HG03135 (cell line): ENCODE results near the gene UBXN4.
"Not testable (repeated sequence)": the region's sequence is repeated elsewhere in the genome, so short reads cannot be mapped to it uniquely, and the experiment has no call there.

Experiments
- ATAC-seq: cut with Tn5 transposase; IDR thresholded peaks from one replicate; pipeline ENCODE4 v1.9.1; 2021; ENCODE audit warnings: mild to moderate bottlenecking, moderate library complexity; ENCODE audit not compliant: unreplicated experiment

UBXN4 gene

GRCh38 chr2:135741395-135742324 lies at the start of gene UBXN4:
TSS of gene UBXN4 (plus strand) at chr2:135741855. CDS start at chr2:135741930, 75 bp downstream.
- ATAC-seq, result peak; percentile 90

- no peak for ATAC-seq
Observed at GRCh38 chr2:135694711-135695110, 46.9 kb upstream of the UBXN4 start.

- no peak for ATAC-seq
Observed at GRCh38 chr2:135698838-135699237, 42.8 kb upstream of the UBXN4 start.

- ATAC-seq, result no peak
Observed at GRCh38 chr2:135701442-135701841, 40.2 kb upstream of the UBXN4 start.

- ATAC-seq, result no peak
Observed at GRCh38 chr2:135703300-135703699, 38.4 kb upstream of the UBXN4 start.

- not testable (repeated sequence) for ATAC-seq
Observed at GRCh38 chr2:135704075-135704474, 37.6 kb upstream of the UBXN4 start.

GRCh38 chr2:135708159-135708558 lies 33.5 kb upstream of the UBXN4 start:
- ATAC-seq, result no peak

GRCh38 chr2:135709992-135710391 lies 31.7 kb upstream of the UBXN4 start:
- ATAC-seq, result no peak

GRCh38 chr2:135715086-135715485 lies 26.6 kb upstream of the UBXN4 start:
- ATAC-seq, result not testable (repeated sequence)

GRCh38 chr2:135728064-135728743 lies 13.5 kb upstream of the UBXN4 start:
- no peak for ATAC-seq

GRCh38 chr2:135732561-135732960 lies 9.1 kb upstream of the UBXN4 start:
- no peak for ATAC-seq

- no peak for ATAC-seq
Observed at GRCh38 chr2:135733045-135733444, 8.6 kb upstream of the UBXN4 start.

- ATAC-seq, result no peak
Observed at GRCh38 chr2:135736546-135736945, 5.1 kb upstream of the UBXN4 start.

- no peak for ATAC-seq
Observed at GRCh38 chr2:135740206-135740605, 1.4 kb upstream of the UBXN4 start.

GRCh38 chr2:135741043-135741394 lies 636 bp upstream of the UBXN4 start:
- ATAC-seq, result no peak

- ATAC-seq, result peak; percentile 32
Observed at GRCh38 chr2:135742325-135742757, 686 bp downstream of the UBXN4 start.

GRCh38 chr2:135743860-135744259 lies 2.2 kb downstream of the UBXN4 start:
- ATAC-seq, result no peak

- ATAC-seq, result no peak
Observed at GRCh38 chr2:135744760-135745314, 3.2 kb downstream of the UBXN4 start.

- ATAC-seq, result no peak
Observed at GRCh38 chr2:135745545-135745944, 3.9 kb downstream of the UBXN4 start.

- ATAC-seq, result no peak
Observed at GRCh38 chr2:135755573-135755972, 13.9 kb downstream of the UBXN4 start.

- no peak for ATAC-seq
Observed at GRCh38 chr2:135756692-135757091, 15.0 kb downstream of the UBXN4 start.

- no peak for ATAC-seq
Observed at GRCh38 chr2:135762022-135762421, 20.4 kb downstream of the UBXN4 start.
